GM21619 (cell line): ENCODE results near the gene CDK6.
A peak's percentile ranks its signal among the peaks of the same experiment; 100 is the strongest.

Experiments
- ATAC-seq: cut with Tn5 transposase; IDR thresholded peaks from one replicate; pipeline ENCODE4 v1.9.1; 2021; ENCODE audit not compliant: unreplicated experiment

CDK6 gene

GRCh38 chr7:92794831-92795230 lies 41.5 kb downstream of the CDK6 start:
- no peak for ATAC-seq

- ATAC-seq, result no peak
Measured at GRCh38 chr7:92794391-92794790, 42.0 kb downstream of the CDK6 start.

- no peak for ATAC-seq
Measured at GRCh38 chr7:92793656-92794205, 42.6 kb downstream of the CDK6 start.

GRCh38 chr7:92790992-92791391 lies 45.4 kb downstream of the CDK6 start:
- ATAC-seq, result no peak

GRCh38 chr7:92788559-92789183 lies 47.7 kb downstream of the CDK6 start:
- ATAC-seq, result no peak

GRCh38 chr7:92785923-92786322 lies 50.5 kb downstream of the CDK6 start:
- no peak for ATAC-seq

- no peak for ATAC-seq
Measured at GRCh38 chr7:92784935-92785334, 51.4 kb downstream of the CDK6 start.

- ATAC-seq, result peak; percentile 50
Measured at GRCh38 chr7:92783260-92784201, 52.8 kb downstream of the CDK6 start.

- no peak for ATAC-seq
Measured at GRCh38 chr7:92782855-92783254, 53.5 kb downstream of the CDK6 start.

GRCh38 chr7:92782236-92782635 lies 54.1 kb downstream of the CDK6 start:
- no peak for ATAC-seq

- no peak for ATAC-seq
Measured at GRCh38 chr7:92781117-92781720, 55.2 kb downstream of the CDK6 start.

- ATAC-seq, result no peak
Measured at GRCh38 chr7:92778972-92779371, 57.4 kb downstream of the CDK6 start.

GRCh38 chr7:92777993-92778392 lies 58.4 kb downstream of the CDK6 start:
- ATAC-seq, result no peak

- ATAC-seq, result no peak
Measured at GRCh38 chr7:92773808-92774207, 62.6 kb downstream of the CDK6 start.

GRCh38 chr7:92769844-92770243 lies 66.5 kb downstream of the CDK6 start:
- ATAC-seq, result no peak

- no peak for ATAC-seq
Measured at GRCh38 chr7:92769394-92769699, 67.0 kb downstream of the CDK6 start.

GRCh38 chr7:92768501-92769393 lies 67.6 kb downstream of the CDK6 start:
- peak; percentile 88 for ATAC-seq

- ATAC-seq, result no peak
Measured at GRCh38 chr7:92767437-92767836, 68.9 kb downstream of the CDK6 start.

GRCh38 chr7:92766461-92767003 lies 69.8 kb downstream of the CDK6 start:
- ATAC-seq, result no peak

GRCh38 chr7:92765725-92766124 lies 70.6 kb downstream of the CDK6 start:
- ATAC-seq, result no peak
